Activated CD8-positive, alpha-beta memory T cell treated with anti-CD3 and anti-CD28 coated beads for 4 hours (primary cell): Measurements from ENCODE around the gene DOCK2.
"Not testable (repeated sequence)": the region's sequence is repeated elsewhere in the genome, so short reads cannot be mapped to it uniquely, and the experiment has no call there.

Experiments used
- DNase-seq, 2 donors: peaks; one replicate each; pipeline ENCODE4 v3.0.0-alpha.2; 2020; ENCODE audit warnings: low read depth in 2 of 2

The DOCK2 gene

DNA sequence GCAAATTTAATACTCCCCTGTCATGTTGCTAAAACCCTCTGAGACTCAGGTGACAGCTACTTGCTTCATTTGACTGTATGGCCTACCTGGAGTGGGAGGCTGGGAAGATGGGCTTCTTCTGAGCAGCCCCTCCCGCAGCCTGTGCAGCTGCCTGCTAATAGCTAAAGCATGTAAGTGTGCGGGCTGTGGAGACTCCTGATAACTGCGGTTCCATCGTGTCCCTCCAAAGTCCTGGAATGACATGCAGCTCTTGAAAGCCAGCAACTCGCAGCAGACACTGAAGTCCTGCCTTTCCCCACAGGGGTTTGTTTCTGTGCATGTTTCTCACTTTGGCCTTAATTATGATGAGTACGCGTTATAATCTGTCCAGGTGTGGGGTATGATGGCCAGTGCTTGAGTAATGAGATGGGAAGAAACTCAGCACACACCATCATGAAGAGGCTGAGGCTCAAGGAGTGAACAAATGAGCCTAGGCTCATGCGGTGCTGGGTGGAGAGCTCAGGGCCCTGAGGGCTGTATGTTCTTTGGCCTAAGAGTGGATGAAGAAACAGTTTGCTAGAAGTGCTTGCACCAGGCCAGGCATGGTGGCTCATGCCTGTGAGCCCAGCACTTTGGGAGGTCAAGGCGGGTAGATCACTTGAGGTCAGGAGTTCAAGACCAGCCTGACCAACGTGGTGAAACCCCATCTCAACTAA, 119.1 kb downstream of the DOCK2 start:
- no peak for DNase-seq

DNA sequence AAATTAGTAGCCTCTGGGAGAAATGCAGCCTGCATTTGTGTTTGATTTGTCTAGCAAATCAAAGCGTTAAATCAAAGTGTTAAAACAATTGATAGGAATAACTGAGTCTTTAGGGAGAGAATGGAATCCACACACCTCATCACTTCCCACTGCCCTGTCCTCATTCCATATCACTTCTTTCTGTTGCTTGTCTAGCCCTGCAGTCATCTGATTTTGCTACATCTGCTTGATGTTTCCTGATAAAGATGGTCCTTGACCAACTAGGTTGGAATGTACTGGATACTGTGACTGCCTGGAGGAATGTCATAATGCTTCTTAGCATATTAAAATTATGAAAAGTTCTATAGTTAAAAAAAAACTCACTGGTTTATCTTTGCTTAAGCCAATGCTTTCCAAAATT, 119.9 kb downstream of the DOCK2 start:
- DNase-seq = no peak

DNA sequence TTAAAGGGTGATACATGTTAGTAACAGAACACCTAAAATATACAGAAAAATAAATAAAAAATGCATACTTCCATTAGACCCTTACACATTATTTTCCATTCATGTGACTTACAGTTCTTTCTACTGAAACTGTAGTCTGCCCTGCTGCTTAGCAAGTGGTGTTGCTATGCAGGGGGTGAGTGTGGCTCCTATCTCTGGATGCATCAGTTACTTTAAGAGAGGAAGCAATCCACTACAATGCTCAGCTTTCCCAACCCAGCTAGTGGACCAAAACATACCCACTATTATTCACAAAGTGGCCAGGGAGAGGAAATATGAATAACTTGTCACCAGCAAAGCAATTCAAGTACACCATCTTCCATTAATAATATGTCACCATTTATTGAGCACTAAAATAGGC, 121.8 kb downstream of the DOCK2 start:
- DNase-seq = no peak

DNA sequence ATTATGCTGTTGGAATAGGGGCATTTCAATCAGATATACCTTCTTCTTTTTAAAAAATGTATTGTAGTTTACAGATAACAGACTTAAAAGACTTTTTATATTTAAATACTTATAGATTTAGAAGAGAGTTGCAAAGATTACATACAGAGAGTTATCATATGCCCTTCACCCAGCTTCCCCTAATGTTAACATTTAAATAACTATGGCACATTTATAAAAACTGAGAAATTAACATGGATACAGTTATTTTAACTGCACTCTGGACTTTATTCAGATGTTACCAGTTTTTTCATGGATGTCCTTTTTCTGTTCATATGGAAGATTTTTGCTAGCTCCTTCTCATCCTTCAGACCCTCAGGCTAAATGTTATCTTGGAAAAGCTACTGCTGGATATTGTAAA, 123.2 kb downstream of the DOCK2 start:
- DNase-seq = no peak

DNA sequence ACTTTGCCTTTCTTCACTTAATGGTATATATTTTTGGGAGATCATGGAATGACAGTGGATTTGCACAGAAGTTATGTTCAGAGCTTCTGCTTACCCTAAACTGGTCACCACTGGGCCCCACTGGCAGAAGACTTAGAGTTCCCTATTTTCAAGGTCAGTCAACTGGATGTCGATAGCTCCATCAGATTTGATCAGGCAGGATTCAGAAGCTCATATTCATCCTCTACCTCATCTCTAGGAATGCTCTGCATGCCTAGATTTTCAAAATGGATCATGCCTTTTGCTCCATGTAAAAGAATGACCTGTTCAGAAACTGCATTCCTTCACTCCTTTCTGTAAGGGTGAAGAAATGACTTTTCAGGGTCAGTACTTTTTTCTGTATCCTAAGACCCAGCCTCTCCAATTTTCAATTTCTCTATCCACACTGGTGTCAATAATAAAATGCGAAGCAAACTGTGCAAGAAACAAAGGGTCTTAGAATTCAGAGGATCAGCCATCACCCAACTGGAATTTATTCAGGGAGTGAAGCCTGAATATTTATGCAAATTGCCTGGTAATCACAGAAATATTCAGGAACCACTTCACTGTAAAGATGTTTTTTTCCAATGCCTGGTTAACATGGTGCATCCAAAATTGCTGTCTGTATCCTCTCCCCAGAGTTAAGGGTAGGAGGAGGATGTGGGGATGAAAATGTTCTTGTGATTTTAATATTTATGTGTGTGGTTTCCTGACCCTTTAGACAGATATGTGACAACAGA, 125.4 kb downstream of the DOCK2 start:
- no peak for DNase-seq

- no peak for DNase-seq
Measured at GRCh38 chr5:169763376-169764017, 126.4 kb downstream of the DOCK2 start.

- DNase-seq = no peak
Measured at GRCh38 chr5:169764018-169764378, 126.9 kb downstream of the DOCK2 start.

GRCh38 chr5:169765176-169765996, 128.3 kb downstream of the DOCK2 start:
- no peak for DNase-seq

GRCh38 chr5:169766943-169767342, 129.9 kb downstream of the DOCK2 start:
- DNase-seq = not testable (repeated sequence)

DNA sequence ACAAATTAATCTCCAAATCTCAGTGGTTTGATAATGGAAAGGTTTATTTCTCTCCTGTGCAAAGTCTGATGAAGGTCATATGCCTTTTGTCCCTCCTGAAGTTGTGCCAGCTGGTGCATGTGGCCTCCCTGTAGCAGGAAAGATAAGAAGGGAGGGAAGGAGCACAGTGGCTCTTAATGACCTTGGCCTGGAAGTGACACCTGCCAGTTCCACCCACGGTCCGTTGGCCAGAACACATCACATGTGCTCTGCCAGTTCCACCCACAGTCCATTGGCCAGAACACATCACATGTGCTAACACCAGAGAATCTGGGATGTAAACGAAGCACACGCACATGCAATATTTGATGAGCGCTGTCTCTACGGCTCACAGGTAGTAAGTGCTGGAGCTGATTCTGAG, 130.9 kb downstream of the DOCK2 start:
- no peak for DNase-seq

GRCh38 chr5:169768416-169768815, 131.3 kb downstream of the DOCK2 start:
- no peak for DNase-seq

DNA sequence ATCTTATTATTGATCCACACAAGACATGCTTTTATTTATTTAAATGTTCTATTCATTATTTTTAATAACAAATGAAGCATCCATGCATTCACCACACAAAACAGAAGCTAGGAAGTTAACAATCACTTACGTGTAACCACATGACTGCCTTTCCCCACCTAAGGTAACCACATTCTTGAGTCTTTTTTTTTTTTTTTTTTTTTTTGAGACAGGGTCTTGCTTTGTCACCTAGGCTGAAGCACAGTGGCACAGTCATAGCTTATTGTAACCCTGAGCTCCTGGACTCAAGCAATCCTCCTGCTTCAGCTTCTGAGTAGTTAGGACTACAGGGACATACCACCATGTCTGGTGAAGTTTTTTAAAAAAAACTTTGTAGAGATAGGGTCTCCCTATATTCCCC, 133.0 kb downstream of the DOCK2 start:
- DNase-seq = no peak

GRCh38 chr5:169772256-169772655, 135.2 kb downstream of the DOCK2 start:
- no peak for DNase-seq

- DNase-seq = no peak
Measured at GRCh38 chr5:169772688-169773087, 135.6 kb downstream of the DOCK2 start.

- DNase-seq = no peak
Measured at GRCh38 chr5:169777159-169777558, 140.1 kb downstream of the DOCK2 start.

DNA sequence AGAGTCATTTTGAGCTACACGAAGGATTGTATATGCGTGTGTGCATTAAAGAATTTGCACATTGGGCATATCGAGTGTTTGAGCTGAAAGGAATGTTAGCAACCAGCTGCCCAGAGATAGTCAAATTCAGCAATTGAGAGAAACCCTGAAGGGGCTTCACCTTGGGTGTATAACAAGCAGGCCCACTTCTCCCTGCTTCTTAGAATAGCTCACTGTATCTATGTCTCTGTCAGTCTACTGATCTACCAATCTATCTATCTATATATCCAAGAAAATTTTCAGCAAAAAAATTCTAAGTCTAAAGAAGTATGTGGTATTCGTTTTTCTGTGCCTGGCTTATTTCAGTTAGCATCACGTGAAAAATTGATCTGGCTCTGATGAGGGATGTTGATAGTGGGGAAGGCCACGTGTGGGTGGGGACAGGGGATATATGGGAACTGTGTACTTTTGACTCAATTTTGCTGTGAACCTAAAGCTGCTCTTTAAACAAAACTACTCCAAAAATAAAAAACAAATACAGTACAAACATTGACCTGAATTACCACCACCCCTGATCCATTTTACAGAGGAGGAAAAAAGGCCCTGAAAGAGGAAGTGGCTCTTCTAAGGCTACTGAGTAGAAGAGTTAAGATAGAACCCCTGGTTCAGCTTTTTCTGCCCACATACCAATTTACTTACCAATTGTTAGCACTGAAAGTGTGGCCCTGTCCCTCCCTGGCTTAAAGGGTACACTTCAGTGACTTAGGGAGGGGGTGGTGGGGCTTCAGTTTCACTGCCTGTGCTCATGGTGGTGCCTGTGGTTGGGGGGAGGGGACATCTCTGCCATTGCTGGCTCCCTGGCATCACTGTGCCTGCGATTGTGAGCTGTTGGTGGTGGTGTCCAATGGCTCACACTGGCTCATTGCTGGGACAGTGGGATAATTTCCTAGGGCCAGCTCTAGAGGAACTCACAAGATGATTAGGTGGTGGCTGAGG, 141.8 kb downstream of the DOCK2 start:
- no peak for DNase-seq

DNA sequence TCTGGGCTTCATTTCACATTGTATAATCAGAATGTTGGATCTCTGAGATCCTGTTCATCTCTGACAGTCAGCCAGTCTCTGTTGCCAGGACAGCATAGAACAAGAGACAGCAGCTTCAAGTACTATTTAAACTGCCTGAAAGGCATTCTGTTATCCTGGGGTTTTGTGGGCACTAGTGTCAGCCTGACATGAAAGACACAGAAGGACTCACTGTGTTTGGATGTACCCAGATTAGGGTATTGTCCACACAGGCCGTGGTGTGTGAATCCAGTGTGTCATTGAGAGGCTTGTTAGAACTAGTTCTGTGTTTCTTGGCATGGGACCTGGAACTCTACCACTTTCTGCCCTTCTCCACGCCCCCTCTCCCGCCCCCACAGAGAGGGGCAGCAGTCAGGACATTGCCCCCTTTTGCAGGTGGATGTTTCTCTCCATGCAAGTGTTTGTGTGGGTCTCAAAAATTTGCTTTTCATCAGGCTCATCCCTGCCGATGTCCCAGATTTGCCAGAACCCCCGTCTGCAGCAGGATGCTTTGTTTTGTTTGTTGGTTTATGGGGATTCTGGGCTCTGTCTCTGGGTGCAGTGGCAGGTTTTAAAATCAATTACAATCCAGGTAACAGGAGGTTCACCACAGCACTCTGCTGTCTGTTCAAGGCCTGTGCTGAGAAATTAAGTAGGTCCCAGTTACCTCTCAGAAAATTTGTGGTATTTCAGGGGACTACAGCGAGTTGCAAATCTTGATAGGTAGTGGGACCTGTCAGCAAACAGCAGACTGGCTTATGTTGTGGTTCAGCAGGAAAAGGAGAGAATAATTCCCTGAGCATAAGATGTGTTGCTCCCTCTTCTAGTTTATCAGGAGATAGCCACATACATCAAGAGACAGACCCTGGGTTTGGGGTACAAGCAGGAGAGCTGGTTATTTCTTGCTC, 144.6 kb downstream of the DOCK2 start:
- no peak for DNase-seq

DNA sequence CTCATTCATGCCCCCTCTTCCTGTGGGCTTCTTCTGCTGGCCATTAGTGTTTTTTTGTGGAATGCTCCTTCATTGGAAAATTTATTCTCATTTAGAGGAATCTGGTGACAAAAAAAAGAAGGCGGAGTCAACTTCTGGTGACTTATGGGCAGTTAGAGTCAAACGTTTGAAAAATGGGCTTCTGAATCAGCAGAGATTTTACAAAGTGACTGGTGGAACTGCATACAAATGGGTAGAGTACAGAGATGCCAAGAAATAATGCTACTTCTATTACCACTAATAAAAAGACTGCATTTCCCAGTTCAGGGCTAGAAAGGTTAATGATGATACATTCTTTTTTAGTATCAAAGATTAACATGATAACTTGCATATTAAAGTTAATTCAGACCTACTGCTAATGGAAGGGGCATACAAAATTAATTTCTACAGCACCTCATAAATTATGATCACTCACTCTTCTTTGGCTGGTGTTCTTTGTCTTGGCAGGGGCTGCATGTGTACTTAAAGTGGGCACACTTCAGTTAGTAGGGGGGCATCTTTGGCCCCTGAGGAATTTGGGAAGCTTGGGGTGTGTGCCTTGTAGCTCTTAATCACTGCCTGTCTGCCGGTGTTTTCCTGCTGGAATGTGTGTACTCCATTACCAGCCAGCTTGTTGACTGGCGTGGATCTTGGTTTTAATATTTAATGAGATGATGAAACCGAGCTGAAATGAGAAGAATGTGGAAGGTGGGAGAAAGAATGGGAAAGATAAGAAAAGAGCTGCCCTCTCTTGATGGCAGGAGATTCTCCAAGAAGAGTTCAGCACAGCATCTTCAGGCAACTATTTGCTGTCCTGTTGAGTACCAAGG, 148.9 kb downstream of the DOCK2 start:
- no peak for DNase-seq

GRCh38 chr5:169788168-169788567, 151.1 kb downstream of the DOCK2 start:
- DNase-seq = no peak
